ENCODE results near the gene GADD45GIP1. TPM values are rescaled to one million over a fixed set of nuclear protein-coding genes. Genes with fewer than 3 reads are reported as not detected.

GADD45GIP1 gene
- total RNA-seq, 1 donor from 2014 or later, result 31.4 TPM

DNA sequence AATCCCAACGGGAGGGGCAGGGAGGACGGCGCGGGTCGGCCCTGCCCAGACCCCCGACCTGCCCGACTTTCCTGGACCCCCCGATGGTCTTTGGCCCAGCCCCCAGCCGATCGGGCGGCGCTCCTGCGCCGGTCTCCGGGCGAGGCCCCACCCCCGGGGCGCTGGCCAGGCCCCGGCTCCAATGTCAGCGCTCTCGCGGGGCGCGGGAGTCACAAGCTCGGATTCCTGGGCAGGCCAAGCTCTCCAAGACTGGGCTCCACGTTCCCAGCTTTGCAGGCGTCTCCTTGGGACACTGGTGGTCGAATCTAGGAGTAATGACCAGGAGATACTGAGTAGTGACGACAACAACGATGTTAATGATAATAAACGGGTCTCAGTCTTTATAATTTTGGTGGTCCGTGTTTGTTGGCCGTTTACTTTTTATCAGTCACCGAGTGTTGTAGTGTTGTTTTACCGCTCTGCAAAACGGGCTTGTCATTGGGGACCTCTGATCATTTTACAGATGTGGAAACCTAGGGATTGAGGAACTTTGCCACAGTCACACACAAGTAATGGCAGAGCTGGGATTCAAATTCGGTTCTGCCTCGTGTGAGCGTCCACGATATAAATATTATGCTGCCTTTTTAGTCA lies 10.8 kb downstream of the GADD45GIP1 start:
- intact Hi-C loops (cut with micrococcal nuclease), result no loop called here
- H3K27ac ChIP-seq (replicated peaks), result peak overlapping the region; percentile 96

DNA sequence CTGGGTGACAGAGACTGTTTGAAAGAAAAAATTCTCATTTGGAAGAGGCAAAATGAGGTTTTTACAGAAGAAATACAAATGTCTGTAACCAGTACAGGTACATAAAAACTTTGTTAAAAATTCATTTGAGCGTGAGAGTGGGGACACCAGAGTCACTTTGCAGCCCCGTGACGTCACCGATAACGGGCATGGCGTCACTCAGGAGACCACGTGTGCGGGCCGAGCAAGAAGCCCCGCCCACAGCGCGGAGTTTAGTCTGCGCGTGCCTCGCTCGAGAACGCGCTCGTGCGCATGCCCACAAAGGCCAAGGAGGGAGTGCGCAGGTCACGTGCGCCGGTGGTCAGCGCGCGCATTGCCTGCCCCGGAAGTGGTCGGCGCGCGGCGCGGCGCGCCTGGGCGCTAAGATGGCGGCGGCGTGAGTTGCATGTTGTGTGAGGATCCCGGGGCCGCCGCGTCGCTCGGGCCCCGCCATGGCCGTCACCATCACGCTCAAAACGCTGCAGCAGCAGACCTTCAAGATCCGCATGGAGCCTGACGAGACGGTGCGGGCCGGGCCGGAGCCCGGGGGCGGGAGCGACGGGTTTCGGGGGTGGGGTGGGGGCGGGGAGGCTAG lies 11.4 kb downstream of the GADD45GIP1 start, which contains the start of gene RAD23A:
Gene RAD23A (plus strand): TSS at position 384 of the 613 bp plus-strand sequence. CDS start 87 bp downstream, at position 471.
- DNase-seq, result peak; percentile 98
- Histone ChIP-seq H3K4me1 (peaks cover 81% of the 10 kb centered on the region), H3K27me3 (ENCODE audit: low read depth) (no peaks in the 10 kb centered on the region), H3K27ac (replicated peaks) (peak within 1 kb of the TSS; percentile 96), H3K4me3 (peak within 1 kb of the TSS; percentile 98), H3K36me3 (peaks cover 78% of the 10 kb centered on the region), H3K9me3 (replicated peaks) (no peaks in the 10 kb centered on the region)
- intact Hi-C loops (cut with micrococcal nuclease), result no loop called here
- TF ChIP-seq, protein P1, sequence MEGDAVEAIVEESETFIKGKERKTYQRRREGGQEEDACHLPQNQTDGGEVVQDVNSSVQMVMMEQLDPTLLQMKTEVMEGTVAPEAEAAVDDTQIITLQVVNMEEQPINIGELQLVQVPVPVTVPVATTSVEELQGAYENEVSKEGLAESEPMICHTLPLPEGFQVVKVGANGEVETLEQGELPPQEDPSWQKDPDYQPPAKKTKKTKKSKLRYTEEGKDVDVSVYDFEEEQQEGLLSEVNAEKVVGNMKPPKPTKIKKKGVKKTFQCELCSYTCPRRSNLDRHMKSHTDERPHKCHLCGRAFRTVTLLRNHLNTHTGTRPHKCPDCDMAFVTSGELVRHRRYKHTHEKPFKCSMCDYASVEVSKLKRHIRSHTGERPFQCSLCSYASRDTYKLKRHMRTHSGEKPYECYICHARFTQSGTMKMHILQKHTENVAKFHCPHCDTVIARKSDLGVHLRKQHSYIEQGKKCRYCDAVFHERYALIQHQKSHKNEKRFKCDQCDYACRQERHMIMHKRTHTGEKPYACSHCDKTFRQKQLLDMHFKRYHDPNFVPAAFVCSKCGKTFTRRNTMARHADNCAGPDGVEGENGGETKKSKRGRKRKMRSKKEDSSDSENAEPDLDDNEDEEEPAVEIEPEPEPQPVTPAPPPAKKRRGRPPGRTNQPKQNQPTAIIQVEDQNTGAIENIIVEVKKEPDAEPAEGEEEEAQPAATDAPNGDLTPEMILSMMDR (IDR thresholded peaks at IDR 0.05; ENCODE audit: borderline replicate concordance), result no peak

More for the DNA sequence above, 10.8 kb downstream of the GADD45GIP1 start:
- Histone ChIP-seq H3K9me3 (replicated peaks) (no peaks in the 10 kb centered on the region), H3K27me3 (ENCODE audit: low read depth) (no peaks in the 10 kb centered on the region), H3K36me3 (peaks cover 78% of the 10 kb centered on the region), H3K4me3 (peak overlapping the region; percentile 98), H3K4me1 (peaks cover 75% of the 10 kb centered on the region)
- peak; percentile 62 for DNase-seq
- TF ChIP-seq, protein P1 (IDR thresholded peaks at IDR 0.05; ENCODE audit: borderline replicate concordance), result no peak

DNA sequence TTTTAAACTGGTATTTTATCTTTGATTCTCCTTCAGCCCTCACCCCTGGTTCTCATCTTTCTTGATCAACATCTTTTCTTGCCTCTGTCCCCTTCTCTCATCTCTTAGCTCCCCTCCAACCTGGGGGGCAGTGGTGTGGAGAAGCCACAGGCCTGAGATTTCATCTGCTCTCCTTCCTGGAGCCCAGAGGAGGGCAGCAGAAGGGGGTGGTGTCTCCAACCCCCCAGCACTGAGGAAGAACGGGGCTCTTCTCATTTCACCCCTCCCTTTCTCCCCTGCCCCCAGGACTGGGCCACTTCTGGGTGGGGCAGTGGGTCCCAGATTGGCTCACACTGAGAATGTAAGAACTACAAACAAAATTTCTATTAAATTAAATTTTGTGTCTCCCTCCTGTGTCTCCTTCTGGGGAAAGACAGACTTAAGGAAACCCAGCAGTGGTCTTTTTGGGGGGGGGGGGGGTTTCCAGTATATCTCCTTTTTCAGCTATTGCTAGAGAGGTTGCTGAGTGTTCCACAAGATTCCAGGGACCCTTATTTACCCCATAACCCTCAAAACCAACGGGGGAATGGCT lies 12.8 kb downstream of the GADD45GIP1 start:
- H3K27ac ChIP-seq (replicated peaks), result no peak overlapping the region
- H3K4me3 ChIP-seq, result no peak overlapping the region
- no peak for DNase-seq
- TF ChIP-seq, protein P1 (IDR thresholded peaks at IDR 0.05; ENCODE audit: borderline replicate concordance), result no peak
- H3K9me3 ChIP-seq (replicated peaks), result no peaks in the 10 kb centered on the region
- H3K4me1 ChIP-seq, result peaks cover 85% of the 10 kb centered on the region
- intact Hi-C loops (cut with micrococcal nuclease), result no loop called here
- H3K27me3 ChIP-seq (ENCODE audit: low read depth), result no peaks in the 10 kb centered on the region
- H3K36me3 ChIP-seq, result peaks cover 78% of the 10 kb centered on the region

DNA sequence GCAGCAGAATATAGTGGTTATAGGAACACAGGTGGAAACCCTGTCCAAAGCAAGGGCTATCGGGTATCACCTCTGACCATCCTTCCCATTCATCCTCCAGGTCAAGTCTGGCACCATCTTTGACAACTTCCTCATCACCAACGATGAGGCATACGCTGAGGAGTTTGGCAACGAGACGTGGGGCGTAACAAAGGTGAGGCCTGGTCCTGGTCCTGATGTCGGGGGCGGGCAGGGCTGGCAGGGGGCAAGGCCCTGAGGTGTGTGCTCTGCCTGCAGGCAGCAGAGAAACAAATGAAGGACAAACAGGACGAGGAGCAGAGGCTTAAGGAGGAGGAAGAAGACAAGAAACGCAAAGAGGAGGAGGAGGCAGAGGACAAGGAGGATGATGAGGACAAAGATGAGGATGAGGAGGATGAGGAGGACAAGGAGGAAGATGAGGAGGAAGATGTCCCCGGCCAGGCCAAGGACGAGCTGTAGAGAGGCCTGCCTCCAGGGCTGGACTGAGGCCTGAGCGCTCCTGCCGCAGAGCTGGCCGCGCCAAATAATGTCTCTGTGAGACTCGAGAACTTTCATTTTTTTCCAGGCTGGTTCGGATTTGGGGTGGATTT lies 13.5 kb downstream of the GADD45GIP1 start:
- intact Hi-C loops (cut with micrococcal nuclease), result no loop called here
- Histone ChIP-seq H3K9me3 (replicated peaks) (no peaks in the 10 kb centered on the region), H3K27ac (replicated peaks) (no peak overlapping the region), H3K36me3 (peaks cover 72% of the 10 kb centered on the region), H3K4me1 (peaks cover 90% of the 10 kb centered on the region), H3K4me3 (no peak overlapping the region), H3K27me3 (ENCODE audit: low read depth) (no peaks in the 10 kb centered on the region)
- DNase-seq, result no peak
- TF ChIP-seq, protein P1 (IDR thresholded peaks at IDR 0.05; ENCODE audit: borderline replicate concordance), result no peak

DNA sequence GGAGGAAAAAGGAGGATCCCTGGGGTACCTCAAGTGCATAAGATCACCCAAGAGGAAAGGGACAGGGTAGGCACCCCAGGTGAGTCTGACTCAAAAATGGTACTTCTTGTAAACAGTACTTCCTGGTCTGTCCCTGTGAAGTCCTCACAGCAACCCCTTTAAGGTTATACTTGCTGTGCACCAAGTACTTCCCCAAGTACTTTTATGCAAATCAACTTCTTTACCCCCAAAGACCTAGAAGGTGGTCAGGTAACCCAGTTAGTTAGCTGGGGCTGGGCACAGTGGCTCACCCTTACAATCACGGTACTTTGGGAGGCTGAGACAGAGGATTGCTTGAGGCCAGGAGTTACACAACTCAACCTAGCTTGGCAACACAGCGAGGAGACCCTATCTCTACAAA lies 16.1 kb downstream of the GADD45GIP1 start:
- H3K36me3 ChIP-seq, result peaks cover 60% of the 10 kb centered on the region
- H3K4me1 ChIP-seq, result peaks cover 80% of the 10 kb centered on the region

More for the DNA sequence above, 16.1 kb downstream of the GADD45GIP1 start:
- intact Hi-C loops (cut with micrococcal nuclease), result no loop called here
- Histone ChIP-seq H3K4me3 (peak overlapping the region; percentile 83), H3K27ac (replicated peaks) (peak overlapping the region; percentile 91), H3K27me3 (ENCODE audit: low read depth) (no peaks in the 10 kb centered on the region), H3K9me3 (replicated peaks) (no peaks in the 10 kb centered on the region)
- no peak for DNase-seq
- TF ChIP-seq, protein P1 (IDR thresholded peaks at IDR 0.05; ENCODE audit: borderline replicate concordance), result no peak
